ENCODE measurements around the gene CFC1.
"Not testable (repeated sequence)": the region's sequence is repeated elsewhere in the genome, so short reads cannot be mapped to it uniquely, and the experiment has no call there.

- not testable (repeated sequence) for TF ChIP-seq CTCF (IDR thresholded peaks at IDR 0.05; ENCODE audit: low read depth, low read length, missing input control); ATF3 (IDR thresholded peaks at IDR 0.05); NR2F2 (IDR thresholded peaks at IDR 0.05); TAF1 (conservative IDR thresholded peaks at IDR 0.05); JUND (IDR thresholded peaks at IDR 0.05); RXRA (IDR thresholded peaks at IDR 0.05); SP1 (IDR thresholded peaks at IDR 0.05); ZBTB33 (IDR thresholded peaks at IDR 0.05); YY1 (IDR thresholded peaks at IDR 0.05)
Measured at GRCh38 chr2:130584726-130585125, 14.6 kb downstream of the CFC1 start.
